Parathyroid adenoma (tissue), 2 donors: ENCODE results near the gene ARHGAP44.

Source experiments
- H2AFZ ChIP-seq: fragments of 300-600 bp; sonication (generic); one replicate; pipeline ENCODE4 v1.7.0; 2017; ENCODE audit warnings: antibody characterized with exemption, mild to moderate bottlenecking
- H3K27ac ChIP-seq: fragments of 300-600 bp; sonication (generic); one replicate; pipeline ENCODE4 v1.7.0; 2017
- H3K27me3 ChIP-seq: fragments of 300-600 bp; sonication (generic); one replicate; pipeline ENCODE4 v1.7.0; 2017; ENCODE audit warnings: low read length; ENCODE audit not compliant: control insufficient read depth, insufficient read depth
- H3K36me3 ChIP-seq: fragments of 300-600 bp; sonication (generic); one replicate; pipeline ENCODE4 v1.7.0; 2017; ENCODE audit warnings: low read length; ENCODE audit not compliant: control insufficient read depth, insufficient read depth
- H3K4me1 ChIP-seq: fragments of 300-600 bp; sonication (generic); one replicate; pipeline ENCODE4 v1.7.0; 2017; ENCODE audit warnings: control low read depth
- H3K4me2 ChIP-seq: fragments of 300-600 bp; sonication (generic); one replicate; pipeline ENCODE4 v1.7.0; 2017; ENCODE audit warnings: low read length
- H3K4me3 ChIP-seq: fragments of 300-600 bp; sonication (generic); one replicate; pipeline ENCODE4 v1.7.0; 2017; ENCODE audit warnings: low read depth, low read length
- H3K79me2 ChIP-seq: fragments of 300-600 bp; sonication (generic); one replicate; pipeline ENCODE4 v1.7.0; 2017; ENCODE audit warnings: control low read depth
- H3K9ac ChIP-seq: fragments of 300-600 bp; sonication (generic); one replicate; pipeline ENCODE4 v1.7.0; 2017; ENCODE audit warnings: mild to moderate bottlenecking
- H3K9me3 ChIP-seq: fragments of 300-600 bp; sonication (generic); one replicate; pipeline ENCODE4 v1.7.0; 2017; ENCODE audit warnings: low read length; ENCODE audit not compliant: control insufficient read depth
- CTCF ChIP-seq: fragments of 300-600 bp; sonication (generic); IDR thresholded peaks from one replicate; pipeline ENCODE4 v1.7.0; 2017; ENCODE audit warnings: antibody characterized with exemption, mild to moderate bottlenecking
- donor health status: primary hyperparathyroidism.

Gene ARHGAP44

GRCh38 chr17:12745486-12745885 lies 43.8 kb upstream of the ARHGAP44 start:
- Histone ChIP-seq H3K27ac (no peak overlapping the region), H2AFZ (no peak overlapping the region), H3K9ac (no peak overlapping the region), H3K9me3 (no peaks in the 10 kb centered on the region), H3K4me3 (no peak overlapping the region), H3K79me2 (no peaks in the 10 kb centered on the region), H3K4me2 (no peak overlapping the region), H3K27me3 (no peaks in the 10 kb centered on the region), H3K4me1 (peaks cover 4% of the 10 kb centered on the region), H3K36me3 (no peaks in the 10 kb centered on the region)
- TF ChIP-seq CTCF = no peak

GRCh38 chr17:12756786-12757185 lies 32.5 kb upstream of the ARHGAP44 start:
- H3K4me1 ChIP-seq = no peaks in the 10 kb centered on the region
- H3K79me2 ChIP-seq = no peaks in the 10 kb centered on the region
- H3K27ac ChIP-seq = no peak overlapping the region
- no peak overlapping the region for H2AFZ ChIP-seq
- no peak overlapping the region for H3K9ac ChIP-seq
- H3K9me3 ChIP-seq = no peaks in the 10 kb centered on the region
- no peak for TF ChIP-seq CTCF
- H3K27me3 ChIP-seq = no peaks in the 10 kb centered on the region
- no peak overlapping the region for H3K4me2 ChIP-seq
- no peaks in the 10 kb centered on the region for H3K36me3 ChIP-seq
- H3K4me3 ChIP-seq = no peak overlapping the region

- H3K9me3 ChIP-seq = no peaks in the 10 kb centered on the region
- no peak overlapping the region for H3K4me3 ChIP-seq
- no peak overlapping the region for H3K27ac ChIP-seq
- H3K9ac ChIP-seq = no peak overlapping the region
- no peak for TF ChIP-seq CTCF
- no peaks in the 10 kb centered on the region for H3K4me1 ChIP-seq
- H3K36me3 ChIP-seq = no peaks in the 10 kb centered on the region
- no peaks in the 10 kb centered on the region for H3K79me2 ChIP-seq
- H3K4me2 ChIP-seq = no peak overlapping the region
- H2AFZ ChIP-seq = no peak overlapping the region
- H3K27me3 ChIP-seq = no peaks in the 10 kb centered on the region
Measured at GRCh38 chr17:12759090-12759489, 30.2 kb upstream of the ARHGAP44 start.

DNA sequence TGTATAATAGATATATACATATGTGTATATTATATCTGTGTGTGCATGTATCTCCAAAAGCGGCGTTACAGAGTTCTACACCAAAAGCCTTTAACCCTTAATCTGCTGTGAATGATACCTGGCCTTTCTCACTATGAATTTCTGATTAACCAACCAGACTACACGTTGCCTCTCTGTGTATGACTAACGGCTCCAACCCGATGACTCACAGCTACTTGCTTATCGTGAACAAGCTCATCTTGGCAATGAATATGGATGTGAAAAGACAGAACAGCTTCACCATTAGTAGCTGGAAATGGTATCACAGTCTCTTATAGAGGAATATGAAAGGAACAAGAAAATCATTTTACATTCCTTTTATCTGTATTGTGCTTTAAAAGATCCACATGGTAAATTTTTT lies 23.8 kb upstream of the ARHGAP44 start:
- Histone ChIP-seq H3K27me3 (no peaks in the 10 kb centered on the region), H3K27ac (no peak overlapping the region), H2AFZ (no peak overlapping the region), H3K36me3 (no peaks in the 10 kb centered on the region), H3K4me3 (no peak overlapping the region), H3K4me2 (no peak overlapping the region), H3K9ac (no peak overlapping the region), H3K9me3 (no peaks in the 10 kb centered on the region), H3K79me2 (no peaks in the 10 kb centered on the region), H3K4me1 (no peaks in the 10 kb centered on the region)
- TF ChIP-seq CTCF = no peak

- Histone ChIP-seq H3K4me2 (no peak overlapping the region), H3K27ac (no peak overlapping the region), H2AFZ (no peak overlapping the region), H3K79me2 (no peaks in the 10 kb centered on the region), H3K27me3 (no peaks in the 10 kb centered on the region), H3K4me3 (no peak overlapping the region), H3K9me3 (no peaks in the 10 kb centered on the region), H3K9ac (no peak overlapping the region), H3K36me3 (no peaks in the 10 kb centered on the region), H3K4me1 (no peaks in the 10 kb centered on the region)
- TF ChIP-seq CTCF = no peak
Measured at GRCh38 chr17:12768255-12768654, 21.0 kb upstream of the ARHGAP44 start.
